ENCODE data around the gene MYO18A. TPM values are rescaled to one million over a fixed set of nuclear protein-coding genes. Genes with fewer than 3 reads are reported as not detected.

MYO18A gene, protein sequence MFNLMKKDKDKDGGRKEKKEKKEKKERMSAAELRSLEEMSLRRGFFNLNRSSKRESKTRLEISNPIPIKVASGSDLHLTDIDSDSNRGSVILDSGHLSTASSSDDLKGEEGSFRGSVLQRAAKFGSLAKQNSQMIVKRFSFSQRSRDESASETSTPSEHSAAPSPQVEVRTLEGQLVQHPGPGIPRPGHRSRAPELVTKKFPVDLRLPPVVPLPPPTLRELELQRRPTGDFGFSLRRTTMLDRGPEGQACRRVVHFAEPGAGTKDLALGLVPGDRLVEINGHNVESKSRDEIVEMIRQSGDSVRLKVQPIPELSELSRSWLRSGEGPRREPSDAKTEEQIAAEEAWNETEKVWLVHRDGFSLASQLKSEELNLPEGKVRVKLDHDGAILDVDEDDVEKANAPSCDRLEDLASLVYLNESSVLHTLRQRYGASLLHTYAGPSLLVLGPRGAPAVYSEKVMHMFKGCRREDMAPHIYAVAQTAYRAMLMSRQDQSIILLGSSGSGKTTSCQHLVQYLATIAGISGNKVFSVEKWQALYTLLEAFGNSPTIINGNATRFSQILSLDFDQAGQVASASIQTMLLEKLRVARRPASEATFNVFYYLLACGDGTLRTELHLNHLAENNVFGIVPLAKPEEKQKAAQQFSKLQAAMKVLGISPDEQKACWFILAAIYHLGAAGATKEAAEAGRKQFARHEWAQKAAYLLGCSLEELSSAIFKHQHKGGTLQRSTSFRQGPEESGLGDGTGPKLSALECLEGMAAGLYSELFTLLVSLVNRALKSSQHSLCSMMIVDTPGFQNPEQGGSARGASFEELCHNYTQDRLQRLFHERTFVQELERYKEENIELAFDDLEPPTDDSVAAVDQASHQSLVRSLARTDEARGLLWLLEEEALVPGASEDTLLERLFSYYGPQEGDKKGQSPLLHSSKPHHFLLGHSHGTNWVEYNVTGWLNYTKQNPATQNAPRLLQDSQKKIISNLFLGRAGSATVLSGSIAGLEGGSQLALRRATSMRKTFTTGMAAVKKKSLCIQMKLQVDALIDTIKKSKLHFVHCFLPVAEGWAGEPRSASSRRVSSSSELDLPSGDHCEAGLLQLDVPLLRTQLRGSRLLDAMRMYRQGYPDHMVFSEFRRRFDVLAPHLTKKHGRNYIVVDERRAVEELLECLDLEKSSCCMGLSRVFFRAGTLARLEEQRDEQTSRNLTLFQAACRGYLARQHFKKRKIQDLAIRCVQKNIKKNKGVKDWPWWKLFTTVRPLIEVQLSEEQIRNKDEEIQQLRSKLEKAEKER (N-terminal part only)
- 40.0 and 75.8 TPM in 2 replicates for total RNA-seq

GRCh38 chr17:29180034-29180787, at the start of gene MYO18A:
MYO18A (minus strand) TSS chr17:29180398; CDS start chr17:29166940, 13,458 bp downstream.

GRCh38 chr17:29042679-29043538, 137.3 kb downstream of the MYO18A start, which contains the start of gene PIPOX:
PIPOX (plus strand) TSS chr17:29043141; CDS start chr17:29043226, 85 bp downstream.

Other genes starting within 250 kb of the MYO18A start
- gene PHF12, start 228.9 kb downstream of the MYO18A start, total RNA-seq, result 4.1 and 19.7 TPM in 2 replicates
- not detected in 2 replicates for gene SEZ6, start 174.4 kb downstream of the MYO18A start, total RNA-seq
- gene PIPOX, start 137.3 kb downstream of the MYO18A start, total RNA-seq, result 0.28 and 1.0 TPM in 2 replicates
- gene CRYBA1, start 66.5 kb upstream of the MYO18A start, total RNA-seq, result not detected in 2 replicates
- 39.6 and 76.3 TPM in 2 replicates for gene NUFIP2, start 113.8 kb upstream of the MYO18A start, total RNA-seq
- gene TAOK1, start 210.0 kb upstream of the MYO18A start, total RNA-seq, result 48.9 and 65.1 TPM in 2 replicates

Data from nasal cavity respiratory epithelium epithelial cell of viscerocranial mucosa (primary cell).